CD4-positive, alpha-beta T cell treated with Interleukin-21 for 1 hour (primary cell): ENCODE results near the gene WDR11.
"Not testable (repeated sequence)": the region's sequence is repeated elsewhere in the genome, so short reads cannot be mapped to it uniquely, and the experiment has no call there.

Experiments
- DNase-seq: peaks from one replicate; pipeline ENCODE4 v3.0.0-alpha.2; 2020

WDR11 gene

GRCh38 chr10:120861178-120861855 is 10.2 kb downstream of the WDR11 start:
- DNase-seq: no peak

GRCh38 chr10:120873741-120874140 is 22.6 kb downstream of the WDR11 start:
- no peak for DNase-seq

DNA sequence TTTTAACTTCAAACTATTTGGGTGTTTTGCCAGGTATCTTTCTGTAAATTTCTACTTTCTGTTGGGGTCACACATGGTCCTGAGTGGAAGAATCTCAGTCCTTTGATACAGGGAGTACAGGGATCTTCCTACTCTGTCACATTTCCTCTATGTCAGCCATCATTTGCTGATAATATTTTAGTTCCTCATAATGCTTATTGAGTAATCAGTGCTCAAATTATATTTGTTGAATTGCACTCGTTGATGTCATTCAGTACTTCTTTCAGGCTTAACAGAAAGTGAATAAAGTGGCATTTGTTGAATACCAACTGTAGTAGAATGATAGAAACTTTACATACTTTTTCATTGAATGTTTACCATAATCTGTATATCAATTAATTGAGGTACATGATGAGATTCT is 31.9 kb downstream of the WDR11 start:
- DNase-seq: no peak

- DNase-seq: no peak
Observed at GRCh38 chr10:120887482-120887881, 36.3 kb downstream of the WDR11 start.

DNA sequence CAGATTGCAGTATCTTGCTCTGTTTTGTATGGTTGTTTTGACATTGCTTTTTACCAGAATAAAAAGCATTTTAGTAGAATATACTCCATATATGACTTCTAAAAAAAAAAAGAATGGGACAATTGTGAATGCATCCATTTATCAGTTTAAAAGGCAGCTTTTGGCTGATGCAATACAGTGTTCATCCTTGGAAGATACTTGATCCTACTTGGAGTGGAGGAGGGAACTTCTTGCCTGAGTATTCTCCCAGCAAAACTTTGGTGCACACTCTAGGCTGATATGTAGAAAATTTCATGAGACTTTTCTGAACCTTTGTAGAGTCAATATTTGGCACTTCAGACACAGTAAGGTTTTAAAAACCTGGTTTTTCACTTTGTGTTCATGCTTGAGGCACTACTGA is 40.2 kb downstream of the WDR11 start:
- DNase-seq: no peak

DNA sequence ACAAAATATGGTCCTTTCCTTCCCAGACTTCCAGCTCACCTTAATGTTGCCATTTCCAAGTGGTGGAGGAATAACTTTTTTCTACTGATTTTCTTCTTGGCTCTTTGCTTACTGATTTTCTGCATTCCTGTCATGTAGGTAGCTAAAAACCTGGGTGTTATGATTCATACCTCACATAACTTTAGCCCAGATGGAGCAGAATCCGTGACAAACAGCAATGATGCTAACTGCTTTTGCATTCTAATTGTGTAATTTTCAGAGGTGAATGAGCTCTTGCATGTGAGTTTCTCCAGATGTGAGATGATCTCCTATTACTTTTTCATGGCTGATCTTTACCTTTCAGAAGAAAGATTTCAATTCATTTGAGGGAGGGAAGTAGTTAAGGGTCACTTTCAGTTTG is 43.4 kb downstream of the WDR11 start:
- DNase-seq: no peak

DNA sequence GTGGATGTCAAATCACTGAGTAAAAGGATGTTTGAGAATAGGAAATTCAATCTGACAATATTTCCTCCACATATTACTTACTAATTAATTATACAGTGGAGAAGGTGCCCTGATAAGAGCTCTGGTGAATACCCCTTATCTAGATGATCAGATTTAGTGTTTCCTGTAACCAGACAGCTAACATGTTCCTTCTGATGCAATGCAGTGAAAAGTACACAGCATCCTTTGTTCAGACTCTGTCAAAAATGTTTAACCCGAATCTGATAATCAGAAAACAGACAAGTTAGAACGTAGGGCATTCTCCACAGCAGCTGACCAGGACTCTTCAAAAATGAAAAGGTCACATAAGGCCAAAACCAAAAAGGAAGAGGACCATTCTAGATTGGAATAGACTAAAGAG is 46.2 kb downstream of the WDR11 start:
- DNase-seq: no peak

DNA sequence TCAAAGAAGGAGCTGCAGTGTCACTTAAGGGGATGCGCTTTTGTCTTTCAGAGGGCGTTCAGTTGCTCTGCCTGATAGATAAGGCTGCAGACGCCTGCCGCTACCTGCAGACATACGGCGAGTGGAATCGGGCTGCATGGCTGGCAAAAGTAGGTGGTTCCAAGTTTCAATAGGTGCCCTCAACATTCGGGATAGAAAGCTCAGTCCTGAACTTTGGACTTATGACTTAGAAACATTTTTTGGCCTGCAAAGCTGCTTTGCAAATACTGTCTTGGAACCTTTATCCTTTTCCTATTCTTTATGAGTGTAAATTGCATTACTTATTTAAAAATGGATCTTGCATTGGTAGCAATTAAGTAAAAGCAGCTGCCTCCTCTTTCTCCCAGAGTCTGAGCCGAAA is 54.1 kb downstream of the WDR11 start:
- DNase-seq: no peak

- no peak for DNase-seq
Observed at GRCh38 chr10:120917521-120918250, 66.5 kb downstream of the WDR11 start.

DNA sequence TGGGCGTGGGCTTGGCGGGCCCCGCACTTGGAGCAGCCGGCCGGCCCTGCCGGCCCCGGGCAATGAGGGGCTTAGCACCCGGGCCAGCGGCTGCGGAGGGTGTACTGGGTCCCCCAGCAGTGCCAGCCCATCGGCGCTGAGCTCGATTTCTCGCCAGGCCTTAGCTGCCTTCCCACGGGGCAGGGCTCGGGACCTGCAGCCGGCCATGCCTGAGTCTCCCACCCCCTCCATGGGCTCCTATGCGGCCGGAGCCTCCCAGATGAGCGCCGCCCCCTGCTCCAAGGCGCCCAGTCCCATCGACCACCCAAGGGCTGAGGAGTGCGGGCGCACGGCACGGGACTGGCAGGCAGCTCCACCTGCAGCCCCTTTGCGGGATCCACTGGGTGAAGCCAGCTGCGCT is 72.7 kb downstream of the WDR11 start:
- DNase-seq: not testable (repeated sequence)

- no peak for DNase-seq
Observed at GRCh38 chr10:120926611-120927010, 75.4 kb downstream of the WDR11 start.

GRCh38 chr10:120927352-120927751 is 76.2 kb downstream of the WDR11 start:
- no peak for DNase-seq

- DNase-seq: no peak
Observed at GRCh38 chr10:120929166-120929565, 78.0 kb downstream of the WDR11 start.

DNA sequence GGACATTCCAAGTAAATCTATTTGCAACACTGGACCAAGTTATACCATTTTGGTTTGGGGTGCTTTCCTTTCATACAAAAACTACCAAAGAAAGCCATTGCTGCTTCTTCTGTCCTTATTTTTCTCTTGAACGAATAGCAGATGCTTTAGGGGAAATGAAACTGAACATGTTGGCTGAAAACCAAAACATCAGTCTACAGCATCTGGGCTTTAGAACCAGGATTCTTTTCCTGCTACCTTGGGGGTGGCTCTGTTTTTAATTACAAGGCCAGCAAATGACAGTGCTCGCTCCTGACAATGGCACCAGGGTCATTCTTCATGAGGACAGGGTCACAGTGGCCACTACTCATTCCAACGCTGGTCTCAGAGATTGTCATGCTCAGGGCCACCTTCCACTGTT is 80.3 kb downstream of the WDR11 start:
- DNase-seq: no peak

DNA sequence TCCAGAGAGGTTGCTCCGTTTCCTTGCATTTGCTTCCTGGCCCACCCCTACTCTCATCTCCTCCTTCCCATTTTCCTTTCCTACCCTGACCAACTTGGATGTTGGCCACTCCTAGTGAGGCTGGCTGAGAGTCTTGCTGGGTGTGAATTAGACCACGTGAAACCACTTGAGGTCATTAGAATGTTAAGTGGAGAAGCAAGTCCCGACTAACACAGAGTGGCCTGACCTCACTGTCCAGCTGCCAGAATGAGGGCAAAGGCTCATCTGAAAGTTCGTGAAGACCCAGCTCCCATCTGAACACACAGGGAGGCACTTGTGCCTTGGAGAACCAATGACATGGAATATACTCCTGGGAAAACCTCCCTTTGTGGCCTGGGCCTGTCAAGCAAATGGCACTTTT is 80.8 kb downstream of the WDR11 start:
- no peak for DNase-seq

DNA sequence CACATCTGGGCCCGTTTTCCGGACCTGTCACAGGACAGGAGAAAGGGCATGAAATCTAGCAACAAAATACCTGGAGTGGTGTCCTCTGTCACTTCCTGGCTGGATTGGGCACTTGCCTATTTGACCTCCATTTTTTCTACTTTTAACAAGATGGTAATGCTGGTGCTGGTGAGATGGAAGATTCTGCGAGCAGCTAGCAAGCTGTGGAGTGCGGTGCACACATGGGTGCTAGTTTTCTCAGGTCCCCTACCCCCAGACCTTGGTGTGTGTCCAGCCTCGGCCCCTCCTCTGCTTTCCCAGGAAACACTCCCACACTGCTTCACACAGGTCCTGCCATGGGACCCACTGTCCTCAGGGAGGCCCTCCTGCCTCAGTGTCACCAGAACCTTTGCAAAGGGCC is 87.7 kb downstream of the WDR11 start:
- no peak for DNase-seq

GRCh38 chr10:120940299-120940900 is 89.2 kb downstream of the WDR11 start:
- DNase-seq: no peak

DNA sequence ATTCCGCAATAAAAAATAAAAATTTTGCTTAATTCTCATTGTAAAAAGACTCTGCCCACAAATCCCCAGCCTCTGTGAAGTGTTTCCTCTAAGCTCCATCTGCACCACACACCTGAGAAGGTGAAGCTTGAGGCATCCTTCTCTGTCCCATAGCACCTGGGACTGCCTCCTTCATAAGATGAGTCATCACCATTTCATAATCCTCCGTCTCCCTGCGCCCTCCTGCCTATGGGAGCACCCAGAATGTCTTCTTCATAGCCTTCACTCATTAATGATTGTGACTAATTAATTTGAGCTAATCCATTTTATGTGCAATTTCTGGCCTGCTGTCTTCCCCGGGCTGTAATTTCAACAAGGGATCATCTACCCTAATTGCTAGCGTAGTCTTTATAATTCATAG is 90.3 kb downstream of the WDR11 start:
- DNase-seq: no peak

DNA sequence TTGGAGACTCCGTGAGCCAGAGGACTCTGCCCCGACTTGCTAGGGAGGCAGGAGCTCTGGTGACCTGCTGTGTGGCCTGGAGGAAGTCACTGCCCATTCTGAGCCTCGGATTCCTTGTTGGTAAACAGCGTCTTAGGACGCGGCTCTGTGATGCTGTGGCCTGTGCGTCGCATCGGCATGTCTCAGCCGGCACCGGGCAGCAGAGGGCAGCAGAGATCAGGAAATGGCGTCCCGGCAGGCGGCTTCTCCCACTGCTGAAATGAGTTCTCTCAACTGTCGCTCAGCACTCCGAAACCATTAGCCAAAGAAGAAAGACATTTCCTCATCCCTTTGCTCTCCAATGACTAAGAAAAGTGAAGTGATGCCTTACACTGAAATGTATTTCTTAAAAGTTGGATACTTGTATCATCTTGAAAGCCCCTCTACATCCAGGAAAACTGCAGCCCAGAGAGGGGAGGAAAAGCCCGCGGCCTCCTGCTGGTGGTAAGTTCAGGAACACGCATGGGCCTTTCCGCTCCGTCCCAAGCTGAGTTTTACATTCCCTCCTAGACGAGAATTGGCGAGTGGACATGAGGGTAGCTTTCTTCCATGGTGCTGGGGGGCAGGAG is 91.7 kb downstream of the WDR11 start:
- DNase-seq: peak; percentile 67

DNA sequence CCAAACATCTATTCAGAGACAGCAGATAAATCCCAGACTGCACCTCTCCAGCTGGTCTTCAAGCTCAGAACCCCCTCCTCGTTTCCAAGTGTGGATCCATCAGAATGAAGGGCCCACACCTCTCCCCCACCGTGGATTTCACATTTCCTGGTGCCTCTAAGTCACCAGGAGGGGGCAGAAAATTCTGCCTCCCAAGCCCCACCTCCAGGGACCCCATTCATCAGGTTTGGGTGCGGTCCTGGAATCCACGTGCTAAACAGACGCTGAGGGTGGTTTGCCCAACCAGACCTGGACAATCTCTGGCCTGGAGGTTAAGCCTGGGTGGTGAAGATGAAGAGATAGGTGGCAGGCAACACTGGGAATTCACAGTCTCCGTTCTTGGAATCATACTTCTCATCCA is 92.4 kb downstream of the WDR11 start:
- DNase-seq: no peak

- no peak for DNase-seq
Observed at GRCh38 chr10:120944586-120945125, 93.5 kb downstream of the WDR11 start.

GRCh38 chr10:120945182-120945581 is 94.0 kb downstream of the WDR11 start:
- DNase-seq: no peak

GRCh38 chr10:120945801-120946302 is 94.7 kb downstream of the WDR11 start:
- no peak for DNase-seq
